Aortic smooth muscle cell (primary cell): ENCODE measurements around the gene KDM1B. TPM values are rescaled to one million over a fixed set of nuclear protein-coding genes. Genes with fewer than 3 reads are reported as not detected.

ENCODE experiments used
- total RNA-seq: library from RNA; depleted of rRNA; stranded (reverse); fragments of >200 nt; gene quantifications from 2 replicates; pipeline ENCODE4 v1.2.3, GENCODE V29; 2014

Gene KDM1B, protein sequence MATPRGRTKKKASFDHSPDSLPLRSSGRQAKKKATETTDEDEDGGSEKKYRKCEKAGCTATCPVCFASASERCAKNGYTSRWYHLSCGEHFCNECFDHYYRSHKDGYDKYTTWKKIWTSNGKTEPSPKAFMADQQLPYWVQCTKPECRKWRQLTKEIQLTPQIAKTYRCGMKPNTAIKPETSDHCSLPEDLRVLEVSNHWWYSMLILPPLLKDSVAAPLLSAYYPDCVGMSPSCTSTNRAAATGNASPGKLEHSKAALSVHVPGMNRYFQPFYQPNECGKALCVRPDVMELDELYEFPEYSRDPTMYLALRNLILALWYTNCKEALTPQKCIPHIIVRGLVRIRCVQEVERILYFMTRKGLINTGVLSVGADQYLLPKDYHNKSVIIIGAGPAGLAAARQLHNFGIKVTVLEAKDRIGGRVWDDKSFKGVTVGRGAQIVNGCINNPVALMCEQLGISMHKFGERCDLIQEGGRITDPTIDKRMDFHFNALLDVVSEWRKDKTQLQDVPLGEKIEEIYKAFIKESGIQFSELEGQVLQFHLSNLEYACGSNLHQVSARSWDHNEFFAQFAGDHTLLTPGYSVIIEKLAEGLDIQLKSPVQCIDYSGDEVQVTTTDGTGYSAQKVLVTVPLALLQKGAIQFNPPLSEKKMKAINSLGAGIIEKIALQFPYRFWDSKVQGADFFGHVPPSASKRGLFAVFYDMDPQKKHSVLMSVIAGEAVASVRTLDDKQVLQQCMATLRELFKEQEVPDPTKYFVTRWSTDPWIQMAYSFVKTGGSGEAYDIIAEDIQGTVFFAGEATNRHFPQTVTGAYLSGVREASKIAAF
- 20.9 and 23.0 TPM in 2 replicates for total RNA-seq

DNA sequence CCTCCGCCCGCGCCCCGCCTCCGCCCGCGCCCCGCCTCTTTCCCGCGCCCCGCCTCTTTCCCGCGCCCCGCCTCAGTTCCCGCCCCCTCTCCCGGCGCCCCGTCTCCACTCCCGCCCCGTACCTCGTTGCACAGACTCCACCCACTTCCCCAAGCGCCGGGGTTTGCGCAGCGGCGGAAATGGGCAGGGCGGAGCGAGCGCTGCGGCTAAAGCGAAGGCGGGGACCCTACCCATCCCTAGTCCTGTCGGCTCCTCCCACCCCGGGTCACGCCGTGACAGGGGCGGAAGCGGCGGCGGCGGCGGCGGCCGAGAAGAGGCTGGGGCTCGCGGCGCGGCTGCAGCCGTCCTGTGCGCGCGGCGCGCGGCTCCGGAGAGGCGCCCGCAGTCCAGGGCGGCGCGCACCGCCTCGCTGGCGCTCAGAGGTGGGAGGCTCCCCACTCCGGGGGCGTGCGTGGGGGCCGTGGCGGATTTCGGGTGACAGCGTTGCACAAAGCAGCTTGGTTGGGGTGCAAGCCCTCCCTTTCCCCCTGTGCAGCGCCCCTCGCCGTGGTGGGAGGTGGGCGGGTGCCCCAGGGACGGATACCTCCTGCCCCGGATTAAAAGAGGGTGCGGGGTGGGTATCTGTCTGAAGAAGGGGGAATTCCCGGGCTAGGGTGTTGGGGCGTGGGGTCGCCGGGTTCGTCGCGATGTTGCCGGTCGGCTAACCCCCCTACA, at the start of gene KDM1B:
Gene KDM1B (plus strand): TSS at position 273 of the 714 bp plus-strand sequence. CDS start 4,474 bp downstream, outside the sequence.

DNA sequence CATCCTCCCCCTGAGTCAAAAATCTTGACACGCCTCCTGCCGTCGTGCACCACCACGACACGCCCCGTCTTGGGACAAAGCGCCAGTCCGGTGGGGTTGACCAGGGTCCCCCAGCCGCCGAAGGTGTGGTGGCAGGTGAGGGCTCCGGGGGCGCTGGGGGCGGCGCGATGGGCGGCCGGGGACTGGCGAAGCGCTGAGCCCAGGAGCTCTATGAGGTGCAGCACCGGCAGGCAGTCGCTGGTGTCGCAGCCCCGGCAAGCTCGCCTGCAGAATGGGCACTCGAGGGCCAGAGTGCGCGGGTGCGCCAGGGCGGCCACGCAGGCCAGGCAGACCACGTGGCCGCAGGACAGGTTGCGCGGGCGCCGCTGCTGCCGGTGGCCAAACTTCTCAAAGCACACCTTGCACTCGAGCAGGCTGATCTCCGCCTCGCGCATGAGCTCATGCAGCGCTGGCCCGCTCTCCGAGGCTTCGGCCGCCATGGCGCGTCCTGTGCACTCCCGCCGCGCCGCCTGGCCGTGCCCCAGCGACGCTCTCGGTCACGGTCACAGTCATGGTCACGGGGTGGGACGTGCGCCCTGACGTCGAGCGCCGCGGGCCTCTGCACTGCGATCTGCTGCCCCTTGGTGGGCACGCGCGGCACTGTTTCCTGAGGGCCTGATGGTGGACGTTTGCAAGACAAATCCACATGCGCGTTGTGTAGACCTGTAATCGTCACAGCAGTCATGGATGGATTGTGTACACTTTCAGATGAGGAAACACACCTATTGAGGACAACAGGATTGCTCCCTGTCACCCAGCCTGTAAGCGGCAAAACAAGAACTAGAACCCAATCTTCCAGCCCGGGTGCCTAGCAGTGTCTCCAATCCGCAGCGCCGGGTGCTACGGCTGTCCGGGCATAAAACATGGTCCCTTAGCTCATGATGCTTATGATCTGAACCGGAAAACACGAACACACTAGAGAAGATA, 32.8 kb upstream of the KDM1B start, which contains the start of gene NHLRC1:
Gene NHLRC1 (minus strand): TSS at position 550 of the 966 bp plus-strand sequence. CDS start 71 bp downstream, at position 479.

DNA sequence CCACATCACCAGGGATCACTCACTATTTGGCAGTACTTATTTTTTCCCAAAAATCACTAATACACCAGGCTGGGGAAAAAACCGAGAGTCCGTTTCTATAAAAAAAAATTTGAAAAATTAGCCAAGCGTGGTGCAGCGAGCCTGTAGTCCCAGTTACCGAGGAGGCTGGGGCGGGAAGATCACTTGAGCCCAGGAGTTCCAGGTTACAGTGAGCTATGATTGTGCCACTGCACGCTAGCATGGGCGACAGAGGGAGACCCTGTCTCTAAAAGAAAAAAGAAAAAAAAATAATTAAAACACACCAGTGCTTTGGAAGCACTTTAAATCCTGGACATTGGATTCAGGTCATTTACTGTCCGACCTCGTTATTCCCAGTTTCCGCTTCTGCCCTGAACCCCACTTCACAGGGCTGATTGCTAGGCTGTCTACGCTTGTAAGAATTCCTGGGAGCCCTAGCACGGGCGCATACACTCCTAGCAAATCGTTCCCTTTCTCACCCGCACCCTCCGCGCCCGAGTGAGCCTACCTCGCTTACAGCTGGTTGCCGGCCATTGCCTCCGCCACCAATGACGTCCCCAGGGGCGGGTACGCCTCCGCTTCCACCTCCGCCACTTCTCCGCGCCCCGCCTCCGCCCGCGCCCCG, 594 bp upstream of the KDM1B start, which contains the start of gene TPMT:
Gene TPMT (minus strand): TSS at position 571 of the 643 bp plus-strand sequence. CDS start 5,950 bp downstream, outside the sequence.

DNA sequence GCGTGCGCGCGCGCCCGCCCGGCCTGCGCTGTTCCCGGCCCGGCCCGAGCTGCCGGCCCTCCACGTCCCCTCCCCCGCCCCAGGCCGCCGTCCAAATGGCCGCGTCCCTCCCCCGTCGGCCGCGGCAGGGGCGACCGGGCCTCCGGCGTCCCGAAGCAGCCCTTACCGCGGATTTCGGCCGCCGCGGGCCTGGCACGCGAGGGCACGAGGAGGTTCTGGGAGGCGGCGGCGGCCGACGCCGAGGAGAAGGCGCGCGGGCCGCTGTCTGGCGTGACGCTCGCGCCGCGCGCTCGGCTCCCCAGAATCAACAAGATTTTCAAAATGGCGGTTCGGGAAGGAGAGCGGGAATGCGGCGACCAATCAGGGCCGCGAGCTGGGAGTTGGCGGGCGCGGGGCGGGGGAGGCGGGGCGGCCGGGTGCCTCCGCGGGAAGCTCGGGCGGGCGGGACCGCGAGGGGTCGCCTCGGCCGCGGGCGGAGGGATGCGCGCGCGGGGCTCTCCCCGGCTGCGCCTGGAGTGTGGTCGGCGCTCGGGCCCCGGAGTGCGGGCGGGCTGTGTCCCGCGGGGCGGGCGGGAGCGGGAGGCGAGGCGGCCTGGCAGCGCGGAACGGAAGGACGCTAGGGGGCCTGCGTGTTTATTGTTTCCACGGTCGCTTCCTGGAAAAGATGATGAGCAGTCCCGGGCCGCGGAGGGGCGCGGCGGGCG, 109.1 kb downstream of the KDM1B start, which contains the start of gene DEK:
Gene DEK (minus strand): TSS at position 312 of the 704 bp plus-strand sequence. CDS start 543 bp downstream, outside the sequence.

Other genes starting within 250 kb of the KDM1B start
- gene KIF13A, start 167.8 kb upstream of the KDM1B start, total RNA-seq, result 108 and 118 TPM in 2 replicates
- gene NHLRC1, start 32.7 kb upstream of the KDM1B start, total RNA-seq, result 3.0 and 3.8 TPM in 2 replicates
- 17.7 and 19.0 TPM in 2 replicates for gene TPMT, start 345 bp upstream of the KDM1B start, total RNA-seq
- gene DEK, start 109.1 kb downstream of the KDM1B start, total RNA-seq, result 108 and 140 TPM in 2 replicates
- 2.1 and 2.7 TPM in 2 replicates for gene RNF144B, start 231.9 kb downstream of the KDM1B start, total RNA-seq